ENCODE measurements around the gene OR14I1. TPM values are rescaled to one million over a fixed set of nuclear protein-coding genes. Genes with fewer than 3 reads are reported as not detected.

Gene OR14I1
- total RNA-seq (not detected), polyA plus RNA-seq (not detected)
- long read RNA-seq, donor 1, result 0 reads
- long read RNA-seq, donor 2, result 0 reads
- long read RNA-seq, donor 3, result 0 reads

- ATAC-seq, result no peak
- Histone ChIP-seq H3K9me3 (no peaks in the 10 kb centered on the region), H3K27me3 (peaks cover 0 to 14% (median 0%) of the 10 kb centered on the region in 9 donors), H3K36me3 (no peaks in the 10 kb centered on the region), H3K27ac (no peak within 1 kb of the TSS), H3K4me3 (no peak within 1 kb of the TSS), H3K4me1 (no peaks in the 10 kb centered on the region)
- 46 to 76% (median 56%) methylated on average over 1 of the region's 1 CpG for WGBS, 4 donors
- DNase-seq, result no peak
- intact Hi-C loops (cut with DNase I), result loop anchor here in 1 of 10 donors (5.0 kb wide), 1 partner anchor 105 kb away; no protein-coding TSS in a partner anchor
- TF ChIP-seq, protein P1, sequence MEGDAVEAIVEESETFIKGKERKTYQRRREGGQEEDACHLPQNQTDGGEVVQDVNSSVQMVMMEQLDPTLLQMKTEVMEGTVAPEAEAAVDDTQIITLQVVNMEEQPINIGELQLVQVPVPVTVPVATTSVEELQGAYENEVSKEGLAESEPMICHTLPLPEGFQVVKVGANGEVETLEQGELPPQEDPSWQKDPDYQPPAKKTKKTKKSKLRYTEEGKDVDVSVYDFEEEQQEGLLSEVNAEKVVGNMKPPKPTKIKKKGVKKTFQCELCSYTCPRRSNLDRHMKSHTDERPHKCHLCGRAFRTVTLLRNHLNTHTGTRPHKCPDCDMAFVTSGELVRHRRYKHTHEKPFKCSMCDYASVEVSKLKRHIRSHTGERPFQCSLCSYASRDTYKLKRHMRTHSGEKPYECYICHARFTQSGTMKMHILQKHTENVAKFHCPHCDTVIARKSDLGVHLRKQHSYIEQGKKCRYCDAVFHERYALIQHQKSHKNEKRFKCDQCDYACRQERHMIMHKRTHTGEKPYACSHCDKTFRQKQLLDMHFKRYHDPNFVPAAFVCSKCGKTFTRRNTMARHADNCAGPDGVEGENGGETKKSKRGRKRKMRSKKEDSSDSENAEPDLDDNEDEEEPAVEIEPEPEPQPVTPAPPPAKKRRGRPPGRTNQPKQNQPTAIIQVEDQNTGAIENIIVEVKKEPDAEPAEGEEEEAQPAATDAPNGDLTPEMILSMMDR (IDR thresholded peaks at IDR 0.05), result no peak
- no peak for TF ChIP-seq POLR2A (IDR thresholded peaks at IDR 0.05)
Measured at GRCh38 chr1:248702714-248703113, at the start of gene OR14I1. Gene OR14I1 (minus strand): TSS chr1:248702766.

- ATAC-seq (no peak), DNase-seq (no peak)
- intact Hi-C loops (cut with DNase I), result no loop called here
- TF ChIP-seq, protein P1 (IDR thresholded peaks at IDR 0.05), result no peak
- no peak for TF ChIP-seq POLR2A (IDR thresholded peaks at IDR 0.05)
- 73 to 84% (median 81%) methylated on average over 4 of the region's 4 CpGs for WGBS, 4 donors
- Histone ChIP-seq H3K36me3 (no peaks in the 10 kb centered on the region), H3K4me1 (peaks cover 0 to 6% (median 0%) of the 10 kb centered on the region in 12 donors), H3K27ac (no peak overlapping the region), H3K27me3 (no peaks in the 10 kb centered on the region), H3K9me3 (no peaks in the 10 kb centered on the region), H3K4me3 (no peak overlapping the region)
Measured at GRCh38 chr1:248751635-248752034, 49.1 kb upstream of the OR14I1 start.

- ATAC-seq (no peak), DNase-seq (no peak)
- Histone ChIP-seq H3K4me1 (peaks cover 0 to 6% (median 0%) of the 10 kb centered on the region in 12 donors), H3K36me3 (no peaks in the 10 kb centered on the region), H3K27me3 (no peaks in the 10 kb centered on the region), H3K9me3 (no peaks in the 10 kb centered on the region), H3K27ac (no peak overlapping the region), H3K4me3 (no peak overlapping the region)
- WGBS, 4 donors, result 44 to 68% (median 59%) methylated on average over 5 of the region's 5 CpGs
- intact Hi-C loops (cut with DNase I), result no loop called here
- TF ChIP-seq, protein P1 (IDR thresholded peaks at IDR 0.05), result no peak
- no peak for TF ChIP-seq POLR2A (IDR thresholded peaks at IDR 0.05)
Measured at GRCh38 chr1:248751142-248751541, 48.6 kb upstream of the OR14I1 start.

DNA sequence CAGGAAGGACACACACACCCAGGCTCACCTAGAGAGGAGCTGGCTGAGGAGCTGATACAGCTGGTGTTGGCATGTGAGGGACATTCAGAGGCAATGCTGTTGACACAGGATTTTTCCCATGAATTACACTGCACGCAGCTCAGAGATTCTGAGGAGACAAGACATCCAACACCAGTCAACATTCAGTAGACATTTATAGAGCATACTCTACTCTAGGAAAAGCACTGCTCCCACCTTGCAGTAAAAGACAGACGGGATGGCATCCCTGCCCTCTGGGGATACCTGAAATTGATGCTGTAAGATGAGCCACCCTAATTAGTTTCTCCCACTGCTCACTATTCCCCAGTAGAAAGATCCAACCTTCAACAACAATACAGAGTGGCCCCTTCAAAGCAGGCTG is 47.9 kb upstream of the OR14I1 start:
- Histone ChIP-seq H3K4me3 (no peak overlapping the region), H3K27me3 (peaks cover 0 to 3% (median 0%) of the 10 kb centered on the region in 9 donors), H3K27ac (no peak overlapping the region), H3K4me1 (peaks cover 0 to 6% (median 0%) of the 10 kb centered on the region in 12 donors), H3K9me3 (no peaks in the 10 kb centered on the region), H3K36me3 (no peaks in the 10 kb centered on the region)
- intact Hi-C loops (cut with DNase I), result no loop called here
- TF ChIP-seq, protein P1 (IDR thresholded peaks at IDR 0.05), result no peak
- no peak for TF ChIP-seq POLR2A (IDR thresholded peaks at IDR 0.05)
- DNase-seq (no peak), ATAC-seq (no peak)
- WGBS, 4 donors, result 63 to 79% (median 73%) methylated on average over 2 of the region's 2 CpGs
